Retina (tissue), 1 donor: ENCODE results near the gene MRPL52.
"Not testable (repeated sequence)": the region's sequence is repeated elsewhere in the genome, so short reads cannot be mapped to it uniquely, and the experiment has no call there.

ENCODE experiments used
- DNase-seq: peaks from one replicate; pipeline ENCODE4 v3.0.0-alpha.2; 2016

MRPL52 gene

DNA sequence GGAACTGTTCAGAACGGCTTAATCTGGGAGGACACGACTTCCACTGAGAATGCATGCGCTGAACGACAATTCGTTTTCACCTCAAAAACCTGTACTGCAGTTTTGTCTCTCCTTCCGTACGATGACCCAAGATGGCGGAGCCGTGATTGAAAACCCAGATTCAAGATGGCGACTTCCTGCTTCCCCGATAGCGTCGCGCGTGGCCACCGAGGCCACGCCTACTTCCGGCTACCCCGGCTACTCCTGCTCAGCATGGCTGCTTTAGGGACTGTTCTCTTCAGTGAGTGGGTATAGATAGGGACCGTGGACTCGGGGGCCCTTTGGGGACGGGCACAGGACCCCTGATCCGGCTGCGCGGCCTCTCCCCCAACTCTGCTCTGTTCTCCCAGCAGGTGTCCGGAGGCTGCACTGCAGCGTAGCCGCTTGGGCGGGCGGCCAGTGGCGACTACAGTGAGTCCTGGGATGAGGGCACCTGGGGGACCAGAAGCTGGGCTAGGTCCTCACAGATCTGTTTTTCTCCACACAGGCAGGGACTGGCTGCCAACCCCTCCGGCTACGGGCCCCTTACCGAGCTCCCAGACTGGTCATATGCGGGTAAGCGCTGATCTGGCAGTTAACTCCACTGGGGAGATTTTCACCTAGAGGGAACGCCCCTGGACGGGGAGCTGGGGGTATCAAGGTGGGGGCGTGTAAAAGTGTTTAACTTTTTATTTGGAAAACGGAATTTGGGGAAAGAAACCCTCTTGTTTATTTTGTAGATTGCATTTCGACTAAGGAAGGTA lies at the start of gene MRPL52:
Gene MRPL52 (plus strand): TSS at position 227 of the 782 bp plus-strand sequence. CDS start 26 bp downstream, at position 253.
- peak; percentile 93 for DNase-seq

GRCh38 chr14:22780105-22780679 lies 49.5 kb upstream of the MRPL52 start:
- no peak for DNase-seq

DNA sequence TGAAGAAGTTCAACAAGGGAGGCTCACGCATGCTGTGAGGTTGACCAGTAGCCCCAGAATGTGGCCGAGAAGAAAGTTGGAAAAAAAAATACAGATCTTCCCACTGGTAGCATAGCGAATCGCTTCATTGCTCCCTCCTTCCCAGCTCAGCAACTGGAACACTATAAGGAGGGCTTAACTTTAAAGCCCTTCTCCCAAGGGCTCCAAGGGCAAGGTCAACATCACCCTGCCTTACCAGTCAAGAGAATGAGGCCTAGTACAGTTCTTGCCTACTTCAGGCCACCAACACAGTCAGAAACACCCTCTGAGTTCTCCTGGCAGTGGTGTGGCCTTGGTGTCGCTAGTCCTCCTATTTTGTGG lies 48.8 kb upstream of the MRPL52 start:
- DNase-seq: no peak

DNA sequence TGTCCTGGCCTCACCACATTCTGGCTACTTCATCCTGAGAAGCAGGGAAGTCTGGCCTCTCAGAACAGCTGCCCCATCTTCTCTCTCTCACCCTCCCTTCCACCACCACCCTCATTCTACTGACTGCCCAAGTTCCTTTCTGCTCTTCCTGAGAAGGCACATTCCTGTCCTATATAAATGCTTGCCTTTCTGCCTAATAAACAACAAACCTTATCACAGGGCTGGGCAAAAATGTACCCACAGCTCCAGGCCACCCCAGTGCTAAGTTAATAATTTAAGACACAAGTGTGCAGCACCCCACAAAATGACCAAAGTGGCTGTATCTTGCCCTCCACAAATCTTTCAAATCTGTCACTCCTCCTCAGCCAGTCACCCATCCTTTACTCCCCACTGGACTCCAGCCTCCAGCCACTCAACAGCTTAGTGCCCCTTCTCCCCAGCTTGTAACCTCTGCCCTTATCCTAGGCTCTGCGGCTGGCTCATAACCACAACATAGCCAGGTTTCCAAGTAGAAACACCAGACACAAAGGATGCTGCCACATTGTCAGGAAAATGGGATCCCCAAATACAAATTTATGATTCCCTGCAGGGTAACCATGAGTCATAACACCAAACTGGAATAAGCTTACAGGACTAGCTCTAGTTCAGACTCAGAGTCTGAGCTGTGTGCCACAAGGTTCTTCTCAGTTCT lies 48.2 kb upstream of the MRPL52 start:
- DNase-seq: no peak

- DNase-seq: no peak
Observed at GRCh38 chr14:22786685-22787084, 43.0 kb upstream of the MRPL52 start.

- DNase-seq: no peak
Observed at GRCh38 chr14:22791301-22791700, 38.4 kb upstream of the MRPL52 start.

- DNase-seq: no peak
Observed at GRCh38 chr14:22792158-22792557, 37.5 kb upstream of the MRPL52 start.

- DNase-seq: not testable (repeated sequence)
Observed at GRCh38 chr14:22793550-22793949, 36.1 kb upstream of the MRPL52 start.

GRCh38 chr14:22793976-22794375 lies 35.7 kb upstream of the MRPL52 start:
- no peak for DNase-seq

DNA sequence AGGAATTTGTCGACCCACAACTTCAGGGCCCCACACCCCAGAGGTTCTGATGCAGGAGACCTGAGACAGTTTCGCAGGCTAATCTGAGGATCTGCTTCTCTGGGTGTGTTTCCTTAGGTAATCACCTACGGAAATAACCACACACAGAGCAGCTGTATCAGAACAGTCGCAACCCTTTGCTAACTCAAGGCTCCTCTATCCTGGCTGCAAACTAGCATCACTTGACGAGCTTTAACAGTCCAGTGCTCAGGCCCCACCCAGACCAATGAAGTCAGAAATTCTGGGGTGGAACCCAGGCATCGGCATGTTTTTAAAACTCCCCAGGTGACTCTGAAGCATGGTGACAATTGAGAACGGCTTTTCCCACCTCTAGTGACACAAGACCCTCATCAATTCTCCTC lies 35.1 kb upstream of the MRPL52 start:
- DNase-seq: no peak

DNA sequence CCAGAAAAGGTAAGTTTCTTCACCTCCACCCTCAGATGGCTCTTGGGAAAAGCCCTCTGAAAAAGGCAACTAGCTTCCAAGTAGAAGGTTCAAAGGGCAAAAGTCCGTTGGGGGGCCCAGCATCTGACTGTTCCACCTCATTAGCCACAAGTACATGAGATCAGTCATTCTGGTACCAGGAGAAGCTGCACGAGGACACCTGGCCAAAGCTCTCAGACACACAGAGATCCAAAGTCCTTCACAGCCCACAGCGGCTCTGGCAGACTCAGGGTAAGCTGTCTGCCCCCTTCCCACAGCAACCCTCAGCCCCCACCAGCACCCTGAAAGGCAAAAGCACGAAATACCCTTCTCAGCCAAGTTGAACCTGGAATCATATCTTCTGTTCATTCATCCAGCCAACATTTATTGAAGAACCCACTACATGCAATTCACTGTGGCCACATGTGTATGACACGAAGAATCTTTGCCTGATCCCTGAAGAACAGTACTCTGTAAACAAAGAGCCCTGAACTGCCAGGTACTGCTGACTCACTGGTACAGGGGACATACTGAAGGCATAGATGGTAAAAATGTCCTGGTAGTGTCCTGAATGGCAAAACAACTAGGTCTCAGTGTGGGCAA lies 33.5 kb upstream of the MRPL52 start:
- no peak for DNase-seq

DNA sequence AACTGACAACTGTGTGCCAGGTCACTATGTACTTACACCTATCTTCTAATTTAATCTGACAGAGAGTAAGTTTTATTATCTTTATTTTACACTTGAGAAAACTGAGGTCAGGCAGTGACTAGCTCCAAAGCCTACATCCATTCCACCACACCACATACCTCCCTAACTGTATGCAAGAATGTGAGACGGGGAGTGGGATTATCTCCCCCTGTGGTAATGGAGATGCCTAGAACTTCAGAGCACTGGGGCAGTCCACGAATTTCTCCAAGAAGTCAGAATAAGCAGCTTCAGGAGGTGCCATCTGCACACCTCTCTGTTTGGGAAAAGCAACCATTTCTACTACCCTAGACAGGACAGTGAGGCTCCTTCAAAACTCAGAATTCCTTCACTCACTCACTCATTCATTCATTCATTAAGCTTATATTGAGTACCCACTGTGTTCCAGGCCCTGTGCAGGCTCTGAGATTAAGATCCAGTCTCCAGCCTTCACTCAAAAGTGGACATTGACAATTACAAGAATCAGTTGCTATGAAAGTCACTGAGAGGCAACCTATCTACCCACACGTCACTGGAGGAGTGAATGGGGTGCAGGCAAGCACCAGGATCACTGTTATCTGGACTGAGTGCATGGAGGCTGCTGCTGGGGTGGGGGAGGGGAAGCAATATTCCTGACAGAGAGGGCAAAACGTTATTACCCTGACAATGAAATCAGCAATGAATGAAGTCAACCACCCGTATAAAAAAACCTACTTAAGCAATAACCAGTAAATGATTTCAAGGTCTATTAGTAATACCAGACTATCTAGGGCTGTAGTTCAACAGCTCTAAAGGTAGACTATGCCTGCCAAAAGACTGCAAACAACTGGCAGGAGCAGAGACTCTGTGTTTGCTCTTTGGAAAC lies 32.4 kb upstream of the MRPL52 start:
- no peak for DNase-seq

DNA sequence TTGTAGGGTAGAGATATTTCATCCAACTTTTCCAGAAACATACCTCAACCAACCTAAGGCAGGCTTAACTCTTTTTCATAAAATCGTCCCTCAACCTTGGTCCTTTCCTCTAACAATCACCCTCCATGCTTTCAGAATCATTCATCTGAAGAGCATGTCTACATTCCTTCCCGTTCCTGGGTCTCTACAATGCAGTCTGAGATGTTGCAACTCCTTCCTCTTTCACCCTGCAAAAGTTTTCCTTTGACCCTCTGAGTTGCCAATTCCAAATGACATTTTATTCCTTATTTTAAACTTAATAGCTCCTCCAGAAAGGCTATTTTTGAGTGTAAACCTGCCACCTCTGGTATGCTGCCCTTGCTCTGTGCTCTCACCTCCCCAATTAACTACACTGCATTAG lies 31.2 kb upstream of the MRPL52 start:
- DNase-seq: no peak

GRCh38 chr14:22800346-22800745 lies 29.3 kb upstream of the MRPL52 start:
- no peak for DNase-seq

GRCh38 chr14:22801716-22802115 lies 28.0 kb upstream of the MRPL52 start:
- no peak for DNase-seq

- no peak for DNase-seq
Observed at GRCh38 chr14:22802860-22803686, 26.6 kb upstream of the MRPL52 start.

GRCh38 chr14:22803687-22803974 lies 26.1 kb upstream of the MRPL52 start:
- no peak for DNase-seq

DNA sequence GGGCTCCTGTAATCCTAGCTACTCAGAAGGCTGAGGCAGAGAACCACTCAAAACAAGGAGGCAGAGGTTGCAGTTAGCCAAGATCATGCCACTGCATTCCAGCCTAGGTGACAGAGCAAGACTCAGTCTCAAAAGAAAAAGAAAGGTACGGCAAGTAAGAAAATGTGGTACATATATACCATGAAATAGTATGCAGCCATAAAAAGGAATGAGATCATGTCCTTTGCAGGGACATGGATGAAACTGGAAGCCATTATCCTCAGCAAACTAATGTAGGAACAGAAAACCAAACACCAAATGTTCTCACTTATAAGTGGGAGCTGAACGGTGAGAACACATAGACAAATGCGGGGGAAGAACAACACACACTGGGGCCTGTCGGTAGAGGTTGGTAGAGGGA lies 24.5 kb upstream of the MRPL52 start:
- not testable (repeated sequence) for DNase-seq

- DNase-seq: no peak
Observed at GRCh38 chr14:22807432-22808087, 22.1 kb upstream of the MRPL52 start.

DNA sequence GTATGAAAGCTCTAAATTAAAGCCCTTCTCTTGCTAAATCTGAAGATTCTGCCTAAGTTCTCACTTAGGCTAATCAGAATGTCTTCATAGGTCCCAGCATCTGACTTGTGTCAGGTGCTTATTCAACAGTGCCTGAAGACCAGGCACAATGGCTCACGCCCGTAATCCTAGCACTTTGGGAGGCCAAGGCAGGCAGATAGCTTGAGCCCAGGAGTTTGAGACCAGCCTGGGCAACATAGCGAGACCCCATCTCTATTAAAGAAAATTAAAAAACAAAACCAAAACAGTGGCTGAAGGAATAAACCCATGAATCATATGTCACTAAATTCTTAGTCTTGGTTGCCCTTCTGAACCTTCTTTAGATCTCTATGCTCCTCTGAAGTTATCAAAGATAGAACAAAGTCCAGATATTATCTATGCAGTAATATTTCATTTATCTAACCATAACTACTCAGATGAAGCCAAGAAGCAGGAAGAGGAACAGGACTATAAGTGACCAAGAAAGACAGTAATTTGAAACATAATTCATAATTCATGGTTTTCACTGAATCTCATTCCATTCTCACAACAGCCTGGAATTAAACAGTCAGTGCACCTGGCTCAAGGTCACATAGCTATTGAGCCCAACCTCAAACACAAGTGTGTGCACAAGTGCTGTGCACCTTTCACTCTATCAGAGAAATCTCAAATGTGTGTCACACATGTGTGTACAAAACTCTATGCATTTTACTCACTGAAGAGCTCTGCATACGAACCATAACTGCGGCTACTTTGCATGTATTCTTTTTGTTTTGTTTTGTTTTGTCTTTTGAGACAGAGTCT lies 21.1 kb upstream of the MRPL52 start:
- no peak for DNase-seq
